ENCODE measurements around the gene GPM6B. TPM values are rescaled to one million over a fixed set of nuclear protein-coding genes. Genes with fewer than 3 reads are reported as not detected.
"Not testable (repeated sequence)": the region's sequence is repeated elsewhere in the genome, so short reads cannot be mapped to it uniquely, and the experiment has no call there.

Gene GPM6B
- polyA plus RNA-seq, 3 donors from 2014 or later: 0.11 to 1.4 (median 1.2) TPM

GRCh38 chrX:13724878-13725277, 92.0 kb downstream of the GPM6B start:
- Mint-ChIP-seq H3K27ac (peak overlapping the region; percentile 77 to 95 (median 85)), H3K36me3 (peaks cover 20 to 49% (median 23%) of the 10 kb centered on the region in 3 donors), H3K4me1 (peaks cover 84 to 89% of the 10 kb centered on the region in 2 donors), H3K4me3 (peak overlapping the region; percentile 65 to 77 (median 68))
- peak; percentile 59 to 74 (median 66) for DNase-seq
- not testable (repeated sequence) for H3K9me3 Mint-ChIP-seq; H3K27me3 Mint-ChIP-seq (ENCODE audit: low read depth in 3 of 3)

GRCh38 chrX:13721819-13722519, 94.9 kb downstream of the GPM6B start:
- peaks cover 15 to 40% (median 27%) of the 10 kb centered on the region in 3 donors for H3K36me3 Mint-ChIP-seq
- peak overlapping the region in 3 of 5 donors; percentile 16 to 44 (median 23) for H3K4me3 Mint-ChIP-seq
- peak overlapping the region; percentile 75 to 98 (median 96) for H3K27ac Mint-ChIP-seq
- H3K9me3 Mint-ChIP-seq: peaks cover 0 to 5% (median 0%) of the 10 kb centered on the region in 6 donors
- peaks cover 4 to 11% (median 8%) of the 10 kb centered on the region in 3 donors for H3K27me3 Mint-ChIP-seq (ENCODE audit: low read depth in 3 of 3)
- peaks cover 89 to 94% of the 10 kb centered on the region in 2 donors for H3K4me1 Mint-ChIP-seq
- no peak for DNase-seq

- Mint-ChIP-seq H3K9me3 (peaks cover 0 to under 1% (median 0%) of the 10 kb centered on the region in 6 donors), H3K4me1 (peaks cover 87 to 94% of the 10 kb centered on the region in 2 donors), H3K4me3 (no peak overlapping the region), H3K27me3 (ENCODE audit: low read depth in 3 of 3) (peaks cover 5 to 15% (median 11%) of the 10 kb centered on the region in 3 donors), H3K36me3 (peaks cover 15 to 40% (median 26%) of the 10 kb centered on the region in 3 donors), H3K27ac (peak overlapping the region; percentile 75 to 98 (median 96))
- DNase-seq: no peak
These were observed 95.5 kb downstream of the GPM6B start for GRCh38 chrX:13721371-13721770.

Other genes starting within 250 kb of the GPM6B start
- not detected for gene EGFL6, start 247.5 kb downstream of the GPM6B start, polyA plus RNA-seq
- 10 to 100 TPM in 1 of 3 donors, 1 to 10 TPM in 2; 5.8 to 10.8 (median 7.1) TPM for gene TCEANC, start 164.0 kb downstream of the GPM6B start, polyA plus RNA-seq
- 10 to 100 TPM; 45.8 to 70.2 (median 48.0) TPM for gene RAB9A, start 128.0 kb downstream of the GPM6B start, polyA plus RNA-seq
- gene TRAPPC2, start 82.5 kb downstream of the GPM6B start, polyA plus RNA-seq: 10 to 100 TPM; 48.8 to 60.1 (median 55.4) TPM
- gene OFD1, start 82.3 kb downstream of the GPM6B start, polyA plus RNA-seq: 10 to 100 TPM in 2 of 3 donors, 1 to 10 TPM in 1; 7.5 to 42.1 (median 22.6) TPM
- 10 to 100 TPM; 13.6 to 27.3 (median 20.3) TPM for gene GEMIN8, start 212.8 kb upstream of the GPM6B start, polyA plus RNA-seq